HepG2 (cell line): ENCODE data around the gene MYO15A. TPM values are rescaled to one million over a fixed set of nuclear protein-coding genes. Genes with fewer than 3 reads are reported as not detected.

Experiments used
- ATAC-seq: fragments of 200-7000 bp; cut with Tn5 transposase; 3 replicates; pipeline ENCODE4 v1.9.1; 2020; ENCODE audit warnings: mild to moderate bottlenecking, moderate library complexity
- BruUV-seq: library from RNA; stranded (reverse); fragments of 400-500 nt; replicated peaks from 2 replicates; lab custom pipeline; 2021; lab: Mats Ljungman, UMichigan
- CTCF ChIA-PET: fragments of 300-600 bp; formaldehyde crosslinking; extraction: SDS; loops from one replicate; lab custom pipeline; 2021; ENCODE audit warnings: low total read pairs, inconsistent platforms, low intra/inter-chr PET ratio; lab: Yijun Ruan, JAX
- POLR2A ChIA-PET: fragments of 350-600 bp; sonication (Branson Sonifier 250); formaldehyde crosslinking; loops from one replicate; lab custom pipeline; 2020; ENCODE audit warnings: antibody characterized with exemption, inconsistent platforms; lab: Yijun Ruan, JAX
- DNase-seq: peaks from one replicate; pipeline ENCODE4 v3.0.0-alpha.2; 2015; ENCODE audit warnings: low spot score
- FAIRE-seq: peaks from 3 replicates; lab custom pipeline; 2011; peaks lifted over from hg19 to GRCh38; lab: Jason Lieb, UNC
- H2AFZ ChIP-seq: one replicate; pipeline ENCODE4 v1.6.1; 2011; ENCODE audit warnings: low read length, inconsistent platforms
- H3K27ac ChIP-seq: fragments of 300-600 bp; 3 replicates; pipeline ENCODE4 v1.8.0; 2011; ENCODE audit warnings: mixed run types, mild to moderate bottlenecking, mixed read lengths, low read length, inconsistent platforms; ENCODE audit not compliant: insufficient read depth; ENCODE audit errors: extremely low read length
- H3K27me3 ChIP-seq, 2 experiments: fragments of 200-600 bp in 1 of 2; 2 replicates in 1 of 2; 3 replicates in 1 of 2; pipeline versions ENCODE4 v1.6.0 to v1.8.0; 2011; ENCODE audit warnings: low read length in 2 of 2, mild to moderate bottlenecking in 2 of 2, moderate library complexity in 2 of 2, inconsistent platforms in 1 of 2; ENCODE audit not compliant: insufficient read depth in 2 of 2, control insufficient read depth in 1 of 2
- H3K36me3 ChIP-seq, 2 experiments: fragments of 200-600 bp in 1 of 2; replicated peaks in 1 of 2; 2 replicates in 1 of 2; 3 replicates in 1 of 2; pipeline versions ENCODE4 v1.5.1 to v1.8.0; 2011; ENCODE audit warnings: low read length in 2 of 2, inconsistent platforms in 1 of 2; ENCODE audit not compliant: insufficient read depth in 2 of 2, control insufficient read depth in 1 of 2
- H3K4me1 ChIP-seq: 2 replicates; pipeline ENCODE4 v1.5.1; 2012; ENCODE audit warnings: low read length, inconsistent platforms; ENCODE audit not compliant: insufficient read depth
- H3K4me2 ChIP-seq: 2 replicates; pipeline ENCODE4 v1.6.0; 2011; ENCODE audit warnings: low read depth, low read length, inconsistent platforms
- H3K4me3 ChIP-seq, 3 experiments: fragments of 200-600 bp in 1 of 3; sonication (generic), shearing (Covaris generic) in 1 of 3; replicated peaks in 1 of 3; 2 replicates each; pipeline ENCODE4 v1.5.1; 2011 to 2016; ENCODE audit warnings: low read length in 3 of 3, inconsistent platforms in 2 of 3, low read depth in 2 of 3, mild to moderate bottlenecking in 2 of 3, control low read depth in 1 of 3, mixed read lengths in 1 of 3; ENCODE audit not compliant: insufficient read depth in 1 of 3
- H3K79me2 ChIP-seq: one replicate; pipeline ENCODE4 v1.6.1; 2011; ENCODE audit warnings: low read length, inconsistent platforms; ENCODE audit not compliant: insufficient read depth
- H3K9ac ChIP-seq: 2 replicates; pipeline ENCODE4 v1.6.0; 2011; ENCODE audit warnings: mild to moderate bottlenecking, low read depth, low read length, inconsistent platforms; ENCODE audit not compliant: insufficient read depth
- H3K9me3 ChIP-seq: 2 replicates; pipeline ENCODE4 v1.5.1; 2012; ENCODE audit warnings: mild to moderate bottlenecking, low read length
- H4K20me1 ChIP-seq: 2 replicates; pipeline ENCODE4 v1.6.0; 2011; ENCODE audit warnings: inconsistent platforms, mild to moderate bottlenecking, low read length, moderate library complexity; ENCODE audit not compliant: insufficient read depth
- MIER3 ChIP-seq: IDR thresholded peaks from 2 replicates; pipeline ENCODE4 v1.6.1; 2016; ENCODE audit warnings: missing compliant biosample characterization, borderline replicate concordance
- MIXL1 ChIP-seq: IDR thresholded peaks from 2 replicates; pipeline ENCODE4 v1.6.1; 2016
- ZMYM3 ChIP-seq: sonication (generic); formaldehyde crosslinking; IDR thresholded peaks from 2 replicates; pipeline ENCODE4 v1.5.1; 2020; ENCODE audit warnings: mild to moderate bottlenecking, missing genetic modification reagents
- ZNF30 ChIP-seq: sonication (generic); formaldehyde crosslinking; IDR thresholded peaks from 2 replicates; pipeline ENCODE4 v1.5.0; 2020; ENCODE audit warnings: mild to moderate bottlenecking, missing genetic modification reagents
- ZNF567 ChIP-seq: sonication (generic); formaldehyde crosslinking; IDR thresholded peaks from 2 replicates; pipeline ENCODE4 v1.8.1; 2023; ENCODE audit warnings: mild to moderate bottlenecking, missing genetic modification reagents, borderline replicate concordance
- whole genome bisulfite sequencing: methylation state at CpG from one replicate; pipeline ENCODE4 v1.1.6; 2017; ENCODE audit warnings: low lambda C conversion rate; 5-methylcytosine and 5-hydroxymethylcytosine counted together
- in situ Hi-C: cut with HindIII; loops from 2 replicates; pipeline ENCODE4 v1.10.0; 2017; ENCODE audit warnings: low pct_unique_long_range_greater_than_20kb; ENCODE audit not compliant: extremely low pct_ligation_motif_present
- intact Hi-C: fragments of 100-400 bp; cut with micrococcal nuclease; formaldehyde crosslinking; loops from one replicate; pipeline ENCODE4 v1.10.0; 2022; ENCODE audit not compliant: unreplicated experiment
- polyA plus RNA-seq, 8 experiments: library from polyadenylated mRNA; depleted of rRNA in 3 of 8; stranded (reverse) in 7 of 8; unstranded in 1 of 8; fragments of >200 nt; fragmentation: Illumina TruSeq in 4 of 8; extraction: Trizol in 4 of 8; gene quantifications; 2 replicates each; pipeline versions ENCODE4 v1.2.1 to v1.2.3, GENCODE V29; 2011 to 2016; ENCODE audit warnings: low read depth in 4 of 8, missing spikeins in 1 of 8, mixed read lengths in 1 of 8; ENCODE audit not compliant: insufficient read depth in 1 of 8
- total RNA-seq, 5 experiments: library from RNA; depleted of rRNA; stranded (reverse); fragments of >200 nt; fragmentation: Illumina TruSeq; extraction: Trizol; gene quantifications; 2 replicates each; pipeline ENCODE4 v1.2.3, GENCODE V29; 2016; ENCODE audit warnings: low read depth in 1 of 5
- TF ChIP-seq, protein P1 (sequence below): sonication (generic); formaldehyde crosslinking; IDR thresholded peaks from 2 replicates; pipeline ENCODE4 v1.5.0; 2020; ENCODE audit warnings: missing genetic modification reagents, mild to moderate bottlenecking, borderline replicate concordance

The MYO15A gene
- total and polyA plus RNA-seq, 2 of the 13 experiments (the other 11 are each of a cell fraction or from before 2014, with no cell fraction given): 0.07 to 0.20 TPM

DNA sequence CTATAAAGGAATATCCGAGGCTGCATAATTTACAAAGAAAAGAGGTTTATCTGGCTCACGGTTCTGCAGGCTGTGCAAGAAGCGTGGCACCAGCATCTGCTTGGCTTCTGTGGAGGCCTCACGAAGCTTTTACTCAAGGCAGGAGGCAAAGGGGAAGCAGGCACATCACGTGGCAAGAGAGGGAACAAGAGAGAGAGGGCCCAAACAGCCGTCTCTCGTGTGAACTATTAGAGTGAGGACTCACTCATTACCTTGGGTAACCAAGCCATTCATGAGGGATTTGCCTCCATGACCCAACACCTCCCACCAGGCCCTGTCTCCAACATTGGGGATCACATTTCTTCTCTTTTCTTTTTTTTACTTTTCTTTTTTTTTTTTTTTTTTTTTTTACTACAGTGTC lies 67.6 kb downstream of the MYO15A start:
- DNase-seq (no peak), FAIRE-seq (no peak), ATAC-seq (no peak)
- no peak overlapping the region for H3K4me3 ChIP-seq
- peaks cover 7 to 13% of the 10 kb centered on the region in 2 experiments for H3K27me3 ChIP-seq
- no peak for TF ChIP-seq ZNF30 (CRISPR knock-in tag)
- no peak for TF ChIP-seq MIER3 (CRISPR knock-in tag)
- TF ChIP-seq ZNF567 (CRISPR knock-in tag): no peak
- no peak for TF ChIP-seq MIXL1 (CRISPR knock-in tag)
- H3K36me3 ChIP-seq: no peaks in the 10 kb centered on the region
- H3K4me2 ChIP-seq: no peak overlapping the region
- CTCF ChIA-PET: no interaction called here
- H4K20me1 ChIP-seq: no peaks in the 10 kb centered on the region
- no peak overlapping the region for H2AFZ ChIP-seq
- no peak overlapping the region for H3K9ac ChIP-seq
- H3K9me3 ChIP-seq: no peaks in the 10 kb centered on the region
- POLR2A ChIA-PET: no interaction called here
- BruUV-seq: no TSS peak
- H3K4me1 ChIP-seq: peaks cover 24% of the 10 kb centered on the region
- H3K79me2 ChIP-seq: no peaks in the 10 kb centered on the region
- in situ Hi-C loops: no loop called here
- intact Hi-C loops: no loop called here
- no peak overlapping the region for H3K27ac ChIP-seq
- 17% methylated on average over 7 of the region's 7 CpGs for WGBS

GRCh38 chr17:18177133-18177532 lies 68.6 kb downstream of the MYO15A start:
- no peaks in the 10 kb centered on the region for H3K9me3 ChIP-seq
- DNase-seq (no peak), FAIRE-seq (no peak), ATAC-seq (no peak)
- no peak overlapping the region for H2AFZ ChIP-seq
- H3K4me1 ChIP-seq: peaks cover 24% of the 10 kb centered on the region
- POLR2A ChIA-PET: no interaction called here
- H4K20me1 ChIP-seq: no peaks in the 10 kb centered on the region
- no peak overlapping the region for H3K4me3 ChIP-seq
- 0 out of 2 replicates have a peak, but pooled peaks have one; percentile 17 for TF ChIP-seq ZMYM3 (CRISPR knock-in tag)
- TF ChIP-seq, protein P1, sequence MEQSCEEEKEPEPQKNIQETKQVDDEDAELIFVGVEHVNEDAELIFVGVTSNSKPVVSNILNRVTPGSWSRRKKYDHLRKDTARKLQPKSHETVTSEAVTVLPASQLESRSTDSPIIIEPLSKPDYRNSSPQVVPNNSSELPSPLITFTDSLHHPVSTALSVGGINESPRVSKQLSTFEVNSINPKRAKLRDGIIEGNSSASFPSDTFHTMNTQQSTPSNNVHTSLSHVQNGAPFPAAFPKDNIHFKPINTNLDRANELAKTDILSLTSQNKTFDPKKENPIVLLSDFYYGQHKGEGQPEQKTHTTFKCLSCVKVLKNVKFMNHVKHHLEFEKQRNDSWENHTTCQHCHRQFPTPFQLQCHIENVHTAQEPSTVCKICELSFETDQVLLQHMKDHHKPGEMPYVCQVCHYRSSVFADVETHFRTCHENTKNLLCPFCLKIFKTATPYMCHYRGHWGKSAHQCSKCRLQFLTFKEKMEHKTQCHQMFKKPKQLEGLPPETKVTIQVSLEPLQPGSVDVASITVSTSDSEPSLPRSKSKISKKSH (CRISPR knock-in tag): no peak
- peaks cover 5 to 13% of the 10 kb centered on the region in 2 experiments for H3K27me3 ChIP-seq
- H3K79me2 ChIP-seq: no peaks in the 10 kb centered on the region
- no peak overlapping the region for H3K27ac ChIP-seq
- H3K9ac ChIP-seq: no peak overlapping the region
- no TSS peak for BruUV-seq
- in situ Hi-C loops (no loop called here), intact Hi-C loops (no loop called here)
- H3K4me2 ChIP-seq: no peak overlapping the region
- CTCF ChIA-PET: no interaction called here
- no peaks in the 10 kb centered on the region for H3K36me3 ChIP-seq
